Measurements from ENCODE around the gene FOXL1.

The FOXL1 gene

GRCh38 chr16:86597126-86597879, 19.0 kb downstream of the FOXL1 start:
- Histone ChIP-seq H3K4me3 (ENCODE audit: low read length in 2 of 2) (no peak overlapping the region), H3K9ac (ENCODE audit: low read length in 2 of 2) (no peak overlapping the region), H3K36me3 (ENCODE audit: control insufficient read depth in 2 of 2, insufficient read depth in 2 of 2, low read length in 2 of 2) (no peaks in the 10 kb centered on the region), H3K27me3 (ENCODE audit: control insufficient read depth in 1 of 2, insufficient read depth in 2 of 2, low read length in 2 of 2) (peaks cover 39 to 50% of the 10 kb centered on the region in 2 donors), H3K27ac (ENCODE audit: low read length) (no peak overlapping the region), H3K4me1 (ENCODE audit: control insufficient read depth, insufficient read depth, low read length) (peaks cover 10% of the 10 kb centered on the region), H3K9me3 (ENCODE audit: control insufficient read depth in 2 of 2, low read length in 2 of 2) (no peaks in the 10 kb centered on the region)

- H3K9me3 ChIP-seq (ENCODE audit: control insufficient read depth in 2 of 2, low read length in 2 of 2), result no peaks in the 10 kb centered on the region
- peaks cover 10% of the 10 kb centered on the region for H3K4me1 ChIP-seq (ENCODE audit: control insufficient read depth, insufficient read depth, low read length)
- H3K36me3 ChIP-seq (ENCODE audit: control insufficient read depth in 2 of 2, insufficient read depth in 2 of 2, low read length in 2 of 2), result no peaks in the 10 kb centered on the region
- no peak overlapping the region for H3K9ac ChIP-seq (ENCODE audit: low read length in 2 of 2)
- no peak overlapping the region for H3K27ac ChIP-seq (ENCODE audit: low read length)
- H3K4me3 ChIP-seq (ENCODE audit: low read length in 2 of 2), result no peak overlapping the region
- H3K27me3 ChIP-seq (ENCODE audit: control insufficient read depth in 1 of 2, insufficient read depth in 2 of 2, low read length in 2 of 2), result peaks cover 36 to 47% of the 10 kb centered on the region in 2 donors
Measured at GRCh38 chr16:86597880-86598606, 19.7 kb downstream of the FOXL1 start.

GRCh38 chr16:86598607-86599565, 20.5 kb downstream of the FOXL1 start:
- no peak overlapping the region for H3K9ac ChIP-seq (ENCODE audit: low read length in 2 of 2)
- no peak overlapping the region for H3K4me3 ChIP-seq (ENCODE audit: low read length in 2 of 2)
- H3K9me3 ChIP-seq (ENCODE audit: control insufficient read depth in 2 of 2, low read length in 2 of 2), result no peaks in the 10 kb centered on the region
- H3K4me1 ChIP-seq (ENCODE audit: control insufficient read depth, insufficient read depth, low read length), result peaks cover 10% of the 10 kb centered on the region
- peaks cover 28 to 39% of the 10 kb centered on the region in 2 donors for H3K27me3 ChIP-seq (ENCODE audit: control insufficient read depth in 1 of 2, insufficient read depth in 2 of 2, low read length in 2 of 2)
- H3K36me3 ChIP-seq (ENCODE audit: control insufficient read depth in 2 of 2, insufficient read depth in 2 of 2, low read length in 2 of 2), result no peaks in the 10 kb centered on the region
- no peak overlapping the region for H3K27ac ChIP-seq (ENCODE audit: low read length)

GRCh38 chr16:86601356-86601755, 23.0 kb downstream of the FOXL1 start:
- Histone ChIP-seq H3K4me1 (ENCODE audit: control insufficient read depth, insufficient read depth, low read length) (peaks cover 2% of the 10 kb centered on the region), H3K4me3 (ENCODE audit: low read length in 2 of 2) (no peak overlapping the region), H3K27ac (ENCODE audit: low read length) (no peak overlapping the region), H3K27me3 (ENCODE audit: control insufficient read depth in 1 of 2, insufficient read depth in 2 of 2, low read length in 2 of 2) (peaks cover 7 to 30% of the 10 kb centered on the region in 2 donors), H3K9ac (ENCODE audit: low read length in 2 of 2) (no peak overlapping the region), H3K36me3 (ENCODE audit: control insufficient read depth in 2 of 2, insufficient read depth in 2 of 2, low read length in 2 of 2) (no peaks in the 10 kb centered on the region), H3K9me3 (ENCODE audit: control insufficient read depth in 2 of 2, low read length in 2 of 2) (no peaks in the 10 kb centered on the region)

- Histone ChIP-seq H3K4me1 (ENCODE audit: control insufficient read depth, insufficient read depth, low read length) (peaks cover 2% of the 10 kb centered on the region), H3K36me3 (ENCODE audit: control insufficient read depth in 2 of 2, insufficient read depth in 2 of 2, low read length in 2 of 2) (no peaks in the 10 kb centered on the region), H3K9me3 (ENCODE audit: control insufficient read depth in 2 of 2, low read length in 2 of 2) (no peaks in the 10 kb centered on the region), H3K27ac (ENCODE audit: low read length) (no peak overlapping the region), H3K4me3 (ENCODE audit: low read length in 2 of 2) (no peak overlapping the region), H3K27me3 (ENCODE audit: control insufficient read depth in 1 of 2, insufficient read depth in 2 of 2, low read length in 2 of 2) (peaks cover 4 to 24% of the 10 kb centered on the region in 2 donors), H3K9ac (ENCODE audit: low read length in 2 of 2) (no peak overlapping the region)
Measured at GRCh38 chr16:86602521-86602920, 24.2 kb downstream of the FOXL1 start.

- no peaks in the 10 kb centered on the region for H3K4me1 ChIP-seq (ENCODE audit: control insufficient read depth, insufficient read depth, low read length)
- H3K4me3 ChIP-seq (ENCODE audit: low read length in 2 of 2), result no peak overlapping the region
- peaks cover 4 to 22% of the 10 kb centered on the region in 2 donors for H3K27me3 ChIP-seq (ENCODE audit: control insufficient read depth in 1 of 2, insufficient read depth in 2 of 2, low read length in 2 of 2)
- no peak overlapping the region for H3K27ac ChIP-seq (ENCODE audit: low read length)
- no peaks in the 10 kb centered on the region for H3K36me3 ChIP-seq (ENCODE audit: control insufficient read depth in 2 of 2, insufficient read depth in 2 of 2, low read length in 2 of 2)
- no peak overlapping the region for H3K9ac ChIP-seq (ENCODE audit: low read length in 2 of 2)
- H3K9me3 ChIP-seq (ENCODE audit: control insufficient read depth in 2 of 2, low read length in 2 of 2), result no peaks in the 10 kb centered on the region
Measured at GRCh38 chr16:86604436-86605193, 26.3 kb downstream of the FOXL1 start.

GRCh38 chr16:86605950-86606349, 27.6 kb downstream of the FOXL1 start:
- H3K9ac ChIP-seq (ENCODE audit: low read length in 2 of 2), result no peak overlapping the region
- no peaks in the 10 kb centered on the region for H3K36me3 ChIP-seq (ENCODE audit: control insufficient read depth in 2 of 2, insufficient read depth in 2 of 2, low read length in 2 of 2)
- no peaks in the 10 kb centered on the region for H3K9me3 ChIP-seq (ENCODE audit: control insufficient read depth in 2 of 2, low read length in 2 of 2)
- peaks cover 3% of the 10 kb centered on the region for H3K4me1 ChIP-seq (ENCODE audit: control insufficient read depth, insufficient read depth, low read length)
- no peak overlapping the region for H3K27ac ChIP-seq (ENCODE audit: low read length)
- H3K27me3 ChIP-seq (ENCODE audit: control insufficient read depth in 1 of 2, insufficient read depth in 2 of 2, low read length in 2 of 2), result peaks cover 4 to 29% of the 10 kb centered on the region in 2 donors
- H3K4me3 ChIP-seq (ENCODE audit: low read length in 2 of 2), result no peak overlapping the region

GRCh38 chr16:86608301-86608747, 30.0 kb downstream of the FOXL1 start:
- H3K4me1 ChIP-seq (ENCODE audit: control insufficient read depth, insufficient read depth, low read length), result peaks cover 8% of the 10 kb centered on the region
- H3K9me3 ChIP-seq (ENCODE audit: control insufficient read depth in 2 of 2, low read length in 2 of 2), result no peaks in the 10 kb centered on the region
- no peak overlapping the region for H3K27ac ChIP-seq (ENCODE audit: low read length)
- H3K4me3 ChIP-seq (ENCODE audit: low read length in 2 of 2), result no peak overlapping the region
- H3K36me3 ChIP-seq (ENCODE audit: control insufficient read depth in 2 of 2, insufficient read depth in 2 of 2, low read length in 2 of 2), result no peaks in the 10 kb centered on the region
- no peak overlapping the region for H3K9ac ChIP-seq (ENCODE audit: low read length in 2 of 2)
- peaks cover 0 to 23% of the 10 kb centered on the region in 2 donors for H3K27me3 ChIP-seq (ENCODE audit: control insufficient read depth in 1 of 2, insufficient read depth in 2 of 2, low read length in 2 of 2)

- H3K27me3 ChIP-seq (ENCODE audit: control insufficient read depth in 1 of 2, insufficient read depth in 2 of 2, low read length in 2 of 2), result peaks cover 0 to 20% of the 10 kb centered on the region in 2 donors
- H3K9me3 ChIP-seq (ENCODE audit: control insufficient read depth in 2 of 2, low read length in 2 of 2), result no peaks in the 10 kb centered on the region
- H3K4me1 ChIP-seq (ENCODE audit: control insufficient read depth, insufficient read depth, low read length), result peaks cover 8% of the 10 kb centered on the region
- no peak overlapping the region for H3K4me3 ChIP-seq (ENCODE audit: low read length in 2 of 2)
- no peak overlapping the region for H3K27ac ChIP-seq (ENCODE audit: low read length)
- H3K36me3 ChIP-seq (ENCODE audit: control insufficient read depth in 2 of 2, insufficient read depth in 2 of 2, low read length in 2 of 2), result no peaks in the 10 kb centered on the region
- no peak overlapping the region for H3K9ac ChIP-seq (ENCODE audit: low read length in 2 of 2)
Measured at GRCh38 chr16:86609115-86609514, 30.8 kb downstream of the FOXL1 start.

GRCh38 chr16:86609661-86610060, 31.3 kb downstream of the FOXL1 start:
- Histone ChIP-seq H3K27me3 (ENCODE audit: control insufficient read depth in 1 of 2, insufficient read depth in 2 of 2, low read length in 2 of 2) (peaks cover 0 to 19% of the 10 kb centered on the region in 2 donors), H3K9ac (ENCODE audit: low read length in 2 of 2) (no peak overlapping the region), H3K4me1 (ENCODE audit: control insufficient read depth, insufficient read depth, low read length) (peaks cover 8% of the 10 kb centered on the region), H3K9me3 (ENCODE audit: control insufficient read depth in 2 of 2, low read length in 2 of 2) (no peaks in the 10 kb centered on the region), H3K4me3 (ENCODE audit: low read length in 2 of 2) (no peak overlapping the region), H3K27ac (ENCODE audit: low read length) (no peak overlapping the region), H3K36me3 (ENCODE audit: control insufficient read depth in 2 of 2, insufficient read depth in 2 of 2, low read length in 2 of 2) (no peaks in the 10 kb centered on the region)
